ENCODE results near the gene ITGB7. TPM values are rescaled to one million over a fixed set of nuclear protein-coding genes. Genes with fewer than 3 reads are reported as not detected.
A peak's percentile ranks its signal among the peaks of the same experiment; 100 is the strongest.

The ITGB7 gene
- total RNA-seq, 1 experiment from 2014 or later: 0.90 TPM

DNA sequence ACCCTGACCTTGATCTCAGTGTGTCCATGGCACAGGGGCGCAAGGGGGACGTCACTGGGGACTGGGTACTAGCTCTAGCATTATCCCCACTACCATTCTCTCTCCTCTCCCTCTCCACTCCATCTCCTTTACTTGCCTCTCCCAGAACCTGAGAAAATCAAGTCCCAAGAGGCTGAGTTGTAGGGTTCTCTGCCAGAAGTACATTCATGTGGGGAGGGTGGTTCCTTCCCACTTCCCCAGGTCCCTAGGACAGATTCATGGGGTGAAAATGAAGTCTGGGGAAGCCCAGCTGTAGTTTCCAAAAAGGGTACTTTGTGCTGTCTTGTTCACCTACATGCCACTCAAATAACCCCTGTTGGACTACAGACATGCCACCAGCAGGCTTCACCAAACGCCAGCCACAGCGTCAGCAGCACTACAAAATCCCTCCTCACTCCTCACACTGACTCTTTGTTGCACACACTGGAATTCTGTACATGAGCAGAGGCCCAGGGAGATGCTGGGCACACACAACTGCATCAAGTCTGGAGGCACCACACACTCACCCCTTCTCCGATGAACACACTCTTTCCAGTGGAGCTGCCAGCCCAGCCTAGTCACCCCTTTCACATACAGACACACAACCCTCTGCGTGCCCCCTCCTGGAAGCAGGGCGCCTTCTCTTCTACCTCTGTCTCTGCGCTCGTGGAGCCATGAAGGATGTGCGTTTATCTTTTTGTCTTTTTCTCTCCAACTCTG is 18.0 kb upstream of the ITGB7 start:
- no peak for TF ChIP-seq RORB (CRISPR knock-in tag; IDR thresholded peaks at IDR 0.05)
- TF ChIP-seq ZMAT4 (CRISPR knock-in tag; IDR thresholded peaks at IDR 0.05): no peak
- no peak for TF ChIP-seq ZNF512 (CRISPR knock-in tag; IDR thresholded peaks at IDR 0.05; ENCODE audit: borderline replicate concordance)
- no peak for TF ChIP-seq ZNF671 (CRISPR knock-in tag; IDR thresholded peaks at IDR 0.05)
- TF ChIP-seq, protein P1, sequence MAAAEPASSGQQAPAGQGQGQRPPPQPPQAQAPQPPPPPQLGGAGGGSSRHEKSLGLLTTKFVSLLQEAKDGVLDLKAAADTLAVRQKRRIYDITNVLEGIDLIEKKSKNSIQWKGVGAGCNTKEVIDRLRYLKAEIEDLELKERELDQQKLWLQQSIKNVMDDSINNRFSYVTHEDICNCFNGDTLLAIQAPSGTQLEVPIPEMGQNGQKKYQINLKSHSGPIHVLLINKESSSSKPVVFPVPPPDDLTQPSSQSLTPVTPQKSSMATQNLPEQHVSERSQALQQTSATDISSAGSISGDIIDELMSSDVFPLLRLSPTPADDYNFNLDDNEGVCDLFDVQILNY (CRISPR knock-in tag; IDR thresholded peaks at IDR 0.05): no peak
- TF ChIP-seq JAZF1 (CRISPR knock-in tag; IDR thresholded peaks at IDR 0.05): no peak
- TF ChIP-seq ELF4 (CRISPR knock-in tag; IDR thresholded peaks at IDR 0.05; ENCODE audit: low read depth): no peak
- no peak for TF ChIP-seq GTF2I (CRISPR knock-in tag; conservative IDR thresholded peaks at IDR 0.05)
- no peak for TF ChIP-seq RELA (CRISPR knock-in tag; IDR thresholded peaks at IDR 0.05; ENCODE audit: borderline replicate concordance)
- no peak for TF ChIP-seq MYBL2 (CRISPR knock-in tag; IDR thresholded peaks at IDR 0.05)
- TF ChIP-seq, protein P2, sequence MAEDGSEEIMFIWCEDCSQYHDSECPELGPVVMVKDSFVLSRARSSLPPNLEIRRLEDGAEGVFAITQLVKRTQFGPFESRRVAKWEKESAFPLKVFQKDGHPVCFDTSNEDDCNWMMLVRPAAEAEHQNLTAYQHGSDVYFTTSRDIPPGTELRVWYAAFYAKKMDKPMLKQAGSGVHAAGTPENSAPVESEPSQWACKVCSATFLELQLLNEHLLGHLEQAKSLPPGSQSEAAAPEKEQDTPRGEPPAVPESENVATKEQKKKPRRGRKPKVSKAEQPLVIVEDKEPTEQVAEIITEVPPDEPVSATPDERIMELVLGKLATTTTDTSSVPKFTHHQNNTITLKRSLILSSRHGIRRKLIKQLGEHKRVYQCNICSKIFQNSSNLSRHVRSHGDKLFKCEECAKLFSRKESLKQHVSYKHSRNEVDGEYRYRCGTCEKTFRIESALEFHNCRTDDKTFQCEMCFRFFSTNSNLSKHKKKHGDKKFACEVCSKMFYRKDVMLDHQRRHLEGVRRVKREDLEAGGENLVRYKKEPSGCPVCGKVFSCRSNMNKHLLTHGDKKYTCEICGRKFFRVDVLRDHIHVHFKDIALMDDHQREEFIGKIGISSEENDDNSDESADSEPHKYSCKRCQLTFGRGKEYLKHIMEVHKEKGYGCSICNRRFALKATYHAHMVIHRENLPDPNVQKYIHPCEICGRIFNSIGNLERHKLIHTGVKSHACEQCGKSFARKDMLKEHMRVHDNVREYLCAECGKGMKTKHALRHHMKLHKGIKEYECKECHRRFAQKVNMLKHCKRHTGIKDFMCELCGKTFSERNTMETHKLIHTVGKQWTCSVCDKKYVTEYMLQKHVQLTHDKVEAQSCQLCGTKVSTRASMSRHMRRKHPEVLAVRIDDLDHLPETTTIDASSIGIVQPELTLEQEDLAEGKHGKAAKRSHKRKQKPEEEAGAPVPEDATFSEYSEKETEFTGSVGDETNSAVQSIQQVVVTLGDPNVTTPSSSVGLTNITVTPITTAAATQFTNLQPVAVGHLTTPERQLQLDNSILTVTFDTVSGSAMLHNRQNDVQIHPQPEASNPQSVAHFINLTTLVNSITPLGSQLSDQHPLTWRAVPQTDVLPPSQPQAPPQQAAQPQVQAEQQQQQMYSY (CRISPR knock-in tag; IDR thresholded peaks at IDR 0.05): no peak
- TF ChIP-seq ZSCAN18 (CRISPR knock-in tag; IDR thresholded peaks at IDR 0.05): no peak
- TF ChIP-seq, protein P3, sequence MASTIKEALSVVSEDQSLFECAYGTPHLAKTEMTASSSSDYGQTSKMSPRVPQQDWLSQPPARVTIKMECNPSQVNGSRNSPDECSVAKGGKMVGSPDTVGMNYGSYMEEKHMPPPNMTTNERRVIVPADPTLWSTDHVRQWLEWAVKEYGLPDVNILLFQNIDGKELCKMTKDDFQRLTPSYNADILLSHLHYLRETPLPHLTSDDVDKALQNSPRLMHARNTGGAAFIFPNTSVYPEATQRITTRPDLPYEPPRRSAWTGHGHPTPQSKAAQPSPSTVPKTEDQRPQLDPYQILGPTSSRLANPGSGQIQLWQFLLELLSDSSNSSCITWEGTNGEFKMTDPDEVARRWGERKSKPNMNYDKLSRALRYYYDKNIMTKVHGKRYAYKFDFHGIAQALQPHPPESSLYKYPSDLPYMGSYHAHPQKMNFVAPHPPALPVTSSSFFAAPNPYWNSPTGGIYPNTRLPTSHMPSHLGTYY (CRISPR knock-in tag; IDR thresholded peaks at IDR 0.05): no peak
- TF ChIP-seq MXD4 (CRISPR knock-in tag; IDR thresholded peaks at IDR 0.05; ENCODE audit: borderline replicate concordance): no peak
- no peak for TF ChIP-seq NFYB (CRISPR knock-in tag; conservative IDR thresholded peaks at IDR 0.05; ENCODE audit: low read depth)
- TF ChIP-seq, protein P4, sequence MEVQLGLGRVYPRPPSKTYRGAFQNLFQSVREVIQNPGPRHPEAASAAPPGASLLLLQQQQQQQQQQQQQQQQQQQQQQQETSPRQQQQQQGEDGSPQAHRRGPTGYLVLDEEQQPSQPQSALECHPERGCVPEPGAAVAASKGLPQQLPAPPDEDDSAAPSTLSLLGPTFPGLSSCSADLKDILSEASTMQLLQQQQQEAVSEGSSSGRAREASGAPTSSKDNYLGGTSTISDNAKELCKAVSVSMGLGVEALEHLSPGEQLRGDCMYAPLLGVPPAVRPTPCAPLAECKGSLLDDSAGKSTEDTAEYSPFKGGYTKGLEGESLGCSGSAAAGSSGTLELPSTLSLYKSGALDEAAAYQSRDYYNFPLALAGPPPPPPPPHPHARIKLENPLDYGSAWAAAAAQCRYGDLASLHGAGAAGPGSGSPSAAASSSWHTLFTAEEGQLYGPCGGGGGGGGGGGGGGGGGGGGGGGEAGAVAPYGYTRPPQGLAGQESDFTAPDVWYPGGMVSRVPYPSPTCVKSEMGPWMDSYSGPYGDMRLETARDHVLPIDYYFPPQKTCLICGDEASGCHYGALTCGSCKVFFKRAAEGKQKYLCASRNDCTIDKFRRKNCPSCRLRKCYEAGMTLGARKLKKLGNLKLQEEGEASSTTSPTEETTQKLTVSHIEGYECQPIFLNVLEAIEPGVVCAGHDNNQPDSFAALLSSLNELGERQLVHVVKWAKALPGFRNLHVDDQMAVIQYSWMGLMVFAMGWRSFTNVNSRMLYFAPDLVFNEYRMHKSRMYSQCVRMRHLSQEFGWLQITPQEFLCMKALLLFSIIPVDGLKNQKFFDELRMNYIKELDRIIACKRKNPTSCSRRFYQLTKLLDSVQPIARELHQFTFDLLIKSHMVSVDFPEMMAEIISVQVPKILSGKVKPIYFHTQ (CRISPR knock-in tag; IDR thresholded peaks at IDR 0.05): no peak
- no peak for TF ChIP-seq ZNF396 (CRISPR knock-in tag; IDR thresholded peaks at IDR 0.05; ENCODE audit: borderline replicate concordance)
- TF ChIP-seq SMAD4 (CRISPR knock-in tag; IDR thresholded peaks at IDR 0.05): no peak
- POLR2A ChIA-PET: interaction anchor here (0.6 to 1.8 kb wide), 3 partner anchors 11 to 122 kb away, joined by 3 to 5 read pairs (median 4); no protein-coding TSS in a partner anchor
- DNase-seq (ENCODE audit: low spot score): no peak
- H3K36me3 Mint-ChIP-seq: peaks cover 5% of the 10 kb centered on the region
- H3K9me3 Mint-ChIP-seq: no peaks in the 10 kb centered on the region
- no peak for ATAC-seq
- H3K4me3 Mint-ChIP-seq: peak overlapping the region; percentile 34
- peaks cover 67% of the 10 kb centered on the region for H3K4me1 Mint-ChIP-seq
- H3K27ac Mint-ChIP-seq: 0 out of 2 replicates have a peak overlapping the region, but pooled peaks have one; percentile 48
- CTCF ChIA-PET: interaction anchor here (0.6 to 4.8 kb wide), 19 partner anchors 9 to 728 kb away, joined by 3 to 58 read pairs (median 4); partner anchors contain the start of genes AAAS, ESPL1, PFDN5 and SPRYD3
- H3K27me3 Mint-ChIP-seq (ENCODE audit: low read depth): no peaks in the 10 kb centered on the region

All from WTC11 (cell line).